GM12892 (cell line): Measurements from ENCODE around the gene LDAH.
"Not testable (repeated sequence)": the region's sequence is repeated elsewhere in the genome, so short reads cannot be mapped to it uniquely, and the experiment has no call there.

Source experiments
- DNase-seq: peaks from one replicate; pipeline ENCODE4 v3.0.0; 2011; ENCODE audit not compliant: insufficient read length
- FAIRE-seq: peaks from 2 replicates; lab custom pipeline; 2011; peaks lifted over from hg19 to GRCh38; lab: Jason Lieb, UNC
- POLR2A ChIP-seq: IDR thresholded peaks from 2 replicates; pipeline ENCODE4 v1.6.1; 2011; ENCODE audit warnings: low read depth, low read length, control low read depth
- POLR2AphosphoS5 ChIP-seq: IDR thresholded peaks from 2 replicates; pipeline ENCODE4 v1.6.1; 2011; ENCODE audit warnings: low read depth, low read length, control low read depth
- TAF1 ChIP-seq: IDR thresholded peaks from 2 replicates; pipeline ENCODE4 v1.6.1; 2011; ENCODE audit warnings: low read depth, mild to moderate bottlenecking, control low read depth, low read length, borderline replicate concordance

LDAH gene

GRCh38 chr2:20832606-20833005 is 9.7 kb upstream of the LDAH start:
- no peak for DNase-seq
- no peak for FAIRE-seq
- TF ChIP-seq TAF1, result no peak
- no peak for TF ChIP-seq POLR2AphosphoS5
- no peak for TF ChIP-seq POLR2A

- DNase-seq, result no peak
- FAIRE-seq, result no peak
- TF ChIP-seq POLR2A (no peak), TAF1 (no peak), POLR2AphosphoS5 (no peak)
These were observed 7.0 kb upstream of the LDAH start for GRCh38 chr2:20829861-20830260.

GRCh38 chr2:20823917-20824316 is 1.0 kb upstream of the LDAH start:
- TF ChIP-seq POLR2A (no peak), POLR2AphosphoS5 (no peak), TAF1 (no peak)

GRCh38 chr2:20818820-20819219 is 4.1 kb downstream of the LDAH start:
- TF ChIP-seq TAF1 (no peak), POLR2AphosphoS5 (no peak), POLR2A (no peak)
- no peak for DNase-seq
- no peak for FAIRE-seq

More at GRCh38 chr2:20823917-20824316, 1.0 kb upstream of the LDAH start:
- no peak for FAIRE-seq
- DNase-seq, result no peak

GRCh38 chr2:20815216-20815615 is 7.7 kb downstream of the LDAH start:
- DNase-seq, result no peak
- no peak for FAIRE-seq
- TF ChIP-seq POLR2A (no peak), TAF1 (no peak), POLR2AphosphoS5 (no peak)

GRCh38 chr2:20812779-20813178 is 10.1 kb downstream of the LDAH start:
- TF ChIP-seq TAF1 (no peak), POLR2AphosphoS5 (no peak), POLR2A (no peak)
- DNase-seq (no peak), FAIRE-seq (no peak)

- no peak for DNase-seq
- no peak for FAIRE-seq
- TF ChIP-seq POLR2AphosphoS5, result no peak
- TF ChIP-seq POLR2A, result no peak
- no peak for TF ChIP-seq TAF1
These were observed 16.6 kb downstream of the LDAH start for GRCh38 chr2:20806286-20806685.

GRCh38 chr2:20803974-20804373 is 18.9 kb downstream of the LDAH start:
- TF ChIP-seq POLR2A, result no peak
- TF ChIP-seq POLR2AphosphoS5, result no peak
- no peak for TF ChIP-seq TAF1
- FAIRE-seq, result no peak
- no peak for DNase-seq

- FAIRE-seq, result no peak
These were observed 19.6 kb downstream of the LDAH start for GRCh38 chr2:20803226-20803682.

GRCh38 chr2:20797096-20797495 is 25.8 kb downstream of the LDAH start:
- FAIRE-seq (no peak), DNase-seq (no peak)
- no peak for TF ChIP-seq POLR2A
- no peak for TF ChIP-seq TAF1
- no peak for TF ChIP-seq POLR2AphosphoS5

More at GRCh38 chr2:20803226-20803682, 19.6 kb downstream of the LDAH start:
- DNase-seq, result no peak
- no peak for TF ChIP-seq POLR2AphosphoS5
- no peak for TF ChIP-seq POLR2A
- TF ChIP-seq TAF1, result no peak

- TF ChIP-seq TAF1 (no peak), POLR2A (no peak), POLR2AphosphoS5 (no peak)
These were observed 26.5 kb downstream of the LDAH start for GRCh38 chr2:20796374-20796791.

GRCh38 chr2:20793944-20794343 is 29.0 kb downstream of the LDAH start:
- DNase-seq, FAIRE-seq: not testable (repeated sequence)

More at GRCh38 chr2:20796374-20796791, 26.5 kb downstream of the LDAH start:
- DNase-seq (no peak), FAIRE-seq (peak; percentile 36)
